ENCODE measurements around the gene SLIT3. TPM values are rescaled to one million over a fixed set of nuclear protein-coding genes. Genes with fewer than 3 reads are reported as not detected.

SLIT3 gene
- polyA plus RNA-seq, 4 donors, result 46.4 to 82.0 (median 57.9) TPM

DNA sequence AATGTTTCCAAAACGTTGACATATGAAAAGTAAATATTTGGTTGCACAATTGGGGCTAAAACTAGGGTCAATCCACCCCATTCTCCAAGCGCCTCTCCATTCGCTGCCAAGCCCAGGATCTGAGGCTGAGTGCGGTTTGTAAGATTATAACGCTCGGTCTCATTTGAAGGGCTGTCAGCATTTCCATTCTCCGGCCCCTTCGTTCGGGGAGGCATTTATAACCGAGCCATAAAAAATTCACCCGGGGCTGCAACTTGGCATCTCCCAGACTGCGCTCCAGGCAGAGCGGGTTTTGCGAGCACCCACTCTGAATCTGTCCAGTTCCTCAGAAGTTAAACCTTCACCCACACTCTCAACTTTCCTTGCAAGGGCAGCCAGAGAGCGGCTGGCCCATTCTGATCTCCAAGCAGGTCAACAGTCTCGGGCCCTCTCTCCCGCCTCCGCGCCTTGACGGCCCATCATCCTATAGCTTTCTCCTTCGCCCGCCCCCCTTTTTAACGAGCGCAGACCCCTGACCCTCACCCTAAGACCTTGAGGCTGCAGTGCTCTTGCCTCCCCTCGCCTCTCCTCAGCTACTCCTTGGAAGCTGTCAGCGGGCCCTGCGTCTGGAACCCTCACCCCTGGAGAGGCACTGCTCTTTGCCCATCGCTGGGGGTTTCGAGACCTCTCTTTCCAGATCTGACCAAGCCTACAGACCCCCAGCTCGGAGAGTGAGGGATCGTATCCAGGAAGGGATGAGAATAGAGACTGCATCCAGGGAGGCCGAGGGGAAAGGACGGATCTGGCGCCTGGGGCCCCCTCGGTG is 1.1 kb downstream of the SLIT3 start:
- no peak for DNase-seq (ENCODE audit: low read depth in 4 of 4, low spot score in 3 of 4)

DNA sequence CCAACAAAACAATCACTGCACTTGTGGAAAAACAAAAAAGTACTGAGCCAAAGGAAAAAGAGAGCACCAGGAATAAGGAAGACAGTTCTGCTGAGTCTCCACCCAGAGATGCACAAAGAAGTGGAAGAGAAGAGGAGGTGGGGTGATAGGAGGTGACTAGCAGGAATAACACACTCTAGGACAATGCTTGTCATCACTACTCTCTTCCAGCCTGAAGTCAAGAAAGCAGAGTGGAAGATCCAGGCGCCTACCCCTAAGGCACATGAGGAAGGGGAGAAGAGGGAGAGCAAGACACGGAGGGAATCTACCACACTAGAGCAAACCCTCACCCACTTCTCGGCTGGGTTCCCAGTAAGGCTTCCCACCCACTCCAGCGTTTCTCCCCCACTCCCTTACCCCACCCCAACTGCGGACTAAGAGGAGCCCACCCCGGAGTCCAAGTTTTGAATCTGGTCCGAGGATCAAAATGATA is 1.7 kb downstream of the SLIT3 start:
- no peak for DNase-seq (ENCODE audit: low read depth in 4 of 4, low spot score in 3 of 4)

DNA sequence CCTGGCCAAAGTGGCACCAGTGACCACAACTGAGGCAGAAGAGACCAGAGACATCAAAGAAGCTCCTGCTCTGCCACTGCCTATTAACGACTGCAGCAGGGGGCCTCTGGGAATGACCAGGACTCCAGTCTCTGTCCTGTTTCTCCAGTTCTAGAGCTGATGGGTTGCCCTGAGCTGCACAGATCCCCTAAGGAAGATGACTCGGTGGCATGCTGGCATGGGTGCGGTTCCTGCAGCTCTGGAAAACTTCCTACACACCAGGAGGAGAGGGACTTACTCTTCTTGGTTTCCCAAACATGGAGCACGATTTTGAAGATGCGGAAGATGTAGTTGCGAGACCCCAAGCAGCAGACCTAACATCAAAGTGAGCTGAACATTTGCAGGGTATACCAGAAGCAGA is 2.7 kb downstream of the SLIT3 start:
- no peak for DNase-seq (ENCODE audit: low read depth in 4 of 4, low spot score in 3 of 4)

DNA sequence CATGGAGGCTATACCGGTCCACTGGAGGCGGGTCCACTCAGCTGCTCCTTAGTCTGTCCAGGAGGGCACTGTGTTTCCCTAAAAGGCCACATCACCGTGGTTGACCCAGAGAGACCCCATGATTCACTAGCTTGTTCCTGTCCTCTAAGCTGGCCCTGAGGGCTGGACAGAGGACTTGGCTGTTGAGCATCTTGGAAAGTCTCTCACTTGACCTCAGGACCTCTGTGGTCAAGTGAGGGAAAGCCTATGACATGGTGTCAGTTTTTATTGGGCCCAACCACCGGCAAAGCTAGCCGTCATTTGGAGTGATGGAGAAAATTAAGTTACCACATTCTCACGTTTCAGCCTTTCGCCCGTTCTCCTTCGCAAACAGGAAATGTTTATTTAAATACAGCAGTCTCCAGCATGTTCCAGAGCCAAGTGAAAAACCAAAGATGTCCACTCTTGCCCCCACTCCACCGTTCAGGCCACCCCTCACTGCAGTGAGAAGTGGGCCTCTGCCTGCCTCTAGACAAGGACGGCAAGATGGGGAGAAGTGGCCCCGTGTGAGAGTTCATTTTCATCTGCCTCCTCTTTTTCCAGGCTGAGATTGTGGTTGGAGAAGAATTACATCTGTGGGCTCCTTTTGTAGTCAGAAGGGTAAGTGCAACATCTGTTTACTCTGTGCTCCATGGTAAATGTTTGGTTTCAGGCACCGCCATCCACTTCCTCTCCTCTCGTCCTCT is 4.4 kb downstream of the SLIT3 start:
- DNase-seq (ENCODE audit: low read depth in 4 of 4, low spot score in 3 of 4), result no peak

DNA sequence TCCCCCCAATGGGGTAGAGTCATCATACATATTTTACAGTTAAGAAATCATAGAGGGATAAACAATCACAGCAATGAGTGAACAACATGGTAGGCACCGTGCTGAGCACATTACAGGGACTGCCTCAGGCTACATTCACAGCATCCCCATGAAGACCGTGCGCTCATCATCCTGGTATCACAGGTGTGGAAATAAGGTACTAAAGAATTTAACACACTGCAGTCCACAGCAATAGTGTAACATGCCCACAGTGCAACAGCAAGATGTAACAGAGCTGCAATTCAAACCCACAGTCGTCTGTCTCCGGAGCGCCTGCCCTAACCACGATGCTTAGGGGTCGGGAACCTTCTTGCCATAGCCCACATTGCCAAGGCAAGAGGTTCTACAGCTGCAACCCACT is 5.6 kb downstream of the SLIT3 start:
- no peak for DNase-seq (ENCODE audit: low read depth in 4 of 4, low spot score in 3 of 4)

DNA sequence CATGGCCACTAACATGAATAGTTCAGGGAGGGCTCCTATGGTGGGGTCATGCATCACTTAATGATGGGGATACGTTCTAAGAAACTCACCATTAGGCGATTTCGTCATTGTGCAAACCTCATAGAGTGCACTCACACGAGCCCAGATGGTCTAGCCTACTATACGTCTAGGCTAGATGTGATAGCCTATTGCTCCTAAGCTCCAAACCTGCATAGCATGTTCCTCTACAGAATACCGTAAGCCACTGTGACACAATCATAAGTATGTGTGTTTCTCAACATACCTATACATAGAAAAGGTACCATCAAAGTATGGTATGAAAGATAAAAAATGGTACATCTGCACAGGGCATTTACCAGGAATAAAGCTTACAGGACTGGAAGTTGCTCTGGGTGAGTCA is 6.3 kb downstream of the SLIT3 start:
- DNase-seq (ENCODE audit: low read depth in 4 of 4, low spot score in 3 of 4), result no peak

DNA sequence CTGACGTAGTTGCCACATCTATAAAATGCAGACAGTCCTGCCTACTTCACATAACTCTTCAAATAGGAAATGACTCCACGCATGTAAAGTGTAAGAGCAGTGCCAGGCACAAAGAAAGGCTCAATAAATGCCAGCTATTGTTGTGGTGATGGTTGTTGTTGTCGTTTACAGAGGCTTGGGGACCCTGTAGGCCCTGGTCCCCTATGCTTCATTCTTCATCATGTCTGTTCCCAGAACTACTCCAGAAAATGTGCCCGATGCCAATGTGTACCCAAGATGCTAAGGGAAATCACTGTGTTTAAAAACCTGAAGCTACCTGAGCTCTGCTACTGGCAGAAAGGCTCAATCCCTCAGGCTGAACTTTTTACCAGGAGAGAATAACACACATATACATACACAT is 9.1 kb downstream of the SLIT3 start:
- DNase-seq (ENCODE audit: low read depth in 4 of 4, low spot score in 3 of 4), result no peak

DNA sequence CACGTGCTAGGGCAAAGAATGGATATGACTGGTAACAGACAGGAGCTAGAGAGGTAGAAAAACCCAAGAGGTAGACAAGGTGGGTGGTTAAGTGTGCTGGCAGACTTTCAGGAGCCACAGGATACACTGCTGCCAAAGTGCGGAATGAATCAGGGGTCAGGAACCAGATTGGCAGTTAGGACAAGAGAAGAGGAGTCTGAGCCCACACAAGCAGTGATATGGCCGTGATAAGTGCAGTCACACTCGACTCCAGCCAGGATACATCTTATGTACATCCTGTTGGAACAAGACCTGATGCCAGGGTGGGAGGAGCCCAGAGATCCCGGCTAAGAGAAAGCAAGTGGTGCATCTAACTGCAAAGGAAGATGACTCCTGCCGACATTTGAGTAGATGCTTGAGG is 10.0 kb downstream of the SLIT3 start:
- no peak for DNase-seq (ENCODE audit: low read depth in 4 of 4, low spot score in 3 of 4)

DNA sequence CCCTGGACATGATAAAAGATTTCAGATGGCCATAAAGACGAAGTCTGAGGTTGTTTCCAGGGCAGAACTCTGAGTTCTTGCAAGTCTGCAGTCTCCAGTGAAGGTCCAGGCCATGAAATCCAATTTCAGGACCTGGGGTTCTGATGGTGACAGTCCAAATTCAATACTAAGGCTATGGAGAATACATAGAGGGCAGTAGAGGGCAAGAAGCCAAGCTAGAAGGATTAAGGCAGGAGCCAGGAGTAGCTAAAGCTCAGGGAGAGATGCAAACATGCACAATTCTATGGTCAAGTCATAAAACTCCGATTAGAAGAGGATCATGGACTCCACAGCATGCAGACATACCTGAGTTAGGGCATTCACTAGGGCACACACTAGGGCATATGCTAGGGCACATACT is 11.4 kb downstream of the SLIT3 start:
- no peak for DNase-seq (ENCODE audit: low read depth in 4 of 4, low spot score in 3 of 4)

DNA sequence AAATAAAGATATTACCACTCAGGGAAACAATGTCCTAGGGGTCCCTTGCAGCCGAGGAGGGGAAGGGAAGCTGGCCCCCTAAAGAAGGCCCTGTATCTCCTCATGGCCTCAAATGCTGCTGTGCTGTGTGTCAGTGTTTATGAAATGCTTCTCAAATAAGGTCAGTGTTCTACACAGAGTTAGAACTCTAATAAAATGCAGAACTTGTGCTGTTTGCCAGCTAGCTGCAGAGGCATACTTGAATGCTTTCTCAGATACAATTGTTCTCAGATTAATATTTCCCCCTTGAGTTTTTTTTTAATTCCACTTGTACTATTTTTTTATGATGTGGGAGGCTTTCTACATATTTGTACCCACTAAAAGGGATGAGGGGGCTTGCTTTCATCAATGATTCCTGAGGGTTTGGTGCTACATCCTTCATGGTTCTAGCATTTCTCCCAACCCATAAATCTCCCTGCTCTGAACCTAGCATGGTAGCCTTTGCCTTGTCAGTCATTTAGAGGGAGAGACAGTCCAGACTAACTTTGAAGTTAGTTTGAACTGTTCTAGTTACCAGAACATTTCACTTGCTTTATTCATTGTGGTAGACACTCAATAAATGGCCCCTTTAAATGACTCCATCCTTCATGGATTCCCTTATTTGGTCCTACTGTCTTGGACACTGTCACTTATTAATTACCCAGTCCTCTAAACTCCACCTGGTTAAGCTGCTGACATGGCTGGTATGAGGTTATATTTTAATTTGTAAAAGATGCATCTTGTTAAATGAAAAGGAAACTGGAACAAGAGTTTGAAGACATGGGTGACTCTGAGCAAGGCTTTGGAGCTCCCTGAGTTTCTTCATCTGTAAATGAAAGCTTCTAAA is 12.6 kb downstream of the SLIT3 start:
- DNase-seq (ENCODE audit: low read depth in 4 of 4, low spot score in 3 of 4), result no peak

DNA sequence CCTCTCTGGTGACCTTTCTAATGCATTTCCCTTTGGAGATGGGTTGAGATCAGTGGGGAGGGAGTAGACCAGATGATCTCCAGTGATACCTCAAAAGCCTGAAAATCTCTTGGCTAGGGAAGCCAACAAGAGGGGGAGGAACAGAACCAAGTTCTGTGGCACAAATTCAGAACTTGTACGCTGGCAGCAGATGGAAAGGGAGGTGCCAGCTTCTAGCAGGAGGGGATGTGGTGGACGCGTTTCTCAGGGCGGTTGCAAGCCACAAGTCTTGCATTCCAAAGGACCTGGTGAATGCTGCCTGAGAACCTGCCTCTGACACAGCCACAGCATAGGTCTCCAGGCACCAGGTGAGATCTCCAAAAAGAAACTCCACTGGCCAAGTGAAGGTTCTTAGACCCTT is 13.4 kb downstream of the SLIT3 start:
- DNase-seq (ENCODE audit: low read depth in 4 of 4, low spot score in 3 of 4), result no peak

DNA sequence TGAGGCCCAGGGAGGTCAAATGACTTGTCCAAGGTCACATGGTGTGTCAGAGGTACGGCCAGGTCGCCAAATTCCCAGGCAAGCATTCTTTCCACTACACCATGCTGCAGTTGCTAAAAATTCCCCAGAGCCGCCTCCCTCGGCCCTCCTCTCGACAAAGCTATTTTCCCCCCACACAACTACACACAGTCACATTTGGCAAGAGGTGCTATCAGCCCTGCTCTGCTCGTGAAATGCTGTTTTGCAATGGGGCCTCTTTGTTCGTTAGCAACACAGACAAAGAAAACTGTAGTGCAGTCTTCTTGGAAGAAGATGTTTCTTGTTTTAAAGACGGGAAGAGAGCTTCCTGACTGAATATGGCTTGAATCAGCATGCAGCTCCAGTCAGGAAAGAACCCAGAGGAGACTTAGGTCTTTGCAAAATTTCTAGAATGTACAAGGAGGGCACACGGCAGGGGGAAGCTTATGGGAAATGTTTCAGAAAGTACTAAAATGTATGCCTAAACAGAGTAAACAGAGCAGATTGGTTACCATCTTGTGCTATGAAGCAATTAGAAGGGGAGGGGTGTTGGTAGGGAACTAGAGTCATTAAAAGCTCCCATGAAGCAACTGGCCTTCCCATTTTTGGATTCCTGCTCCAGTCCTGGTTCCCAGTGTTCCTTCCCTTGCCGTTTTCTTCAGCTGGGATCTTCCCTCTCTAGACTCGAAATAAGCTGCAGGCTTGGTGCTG is 14.2 kb downstream of the SLIT3 start:
- no peak for DNase-seq (ENCODE audit: low read depth in 4 of 4, low spot score in 3 of 4)

DNA sequence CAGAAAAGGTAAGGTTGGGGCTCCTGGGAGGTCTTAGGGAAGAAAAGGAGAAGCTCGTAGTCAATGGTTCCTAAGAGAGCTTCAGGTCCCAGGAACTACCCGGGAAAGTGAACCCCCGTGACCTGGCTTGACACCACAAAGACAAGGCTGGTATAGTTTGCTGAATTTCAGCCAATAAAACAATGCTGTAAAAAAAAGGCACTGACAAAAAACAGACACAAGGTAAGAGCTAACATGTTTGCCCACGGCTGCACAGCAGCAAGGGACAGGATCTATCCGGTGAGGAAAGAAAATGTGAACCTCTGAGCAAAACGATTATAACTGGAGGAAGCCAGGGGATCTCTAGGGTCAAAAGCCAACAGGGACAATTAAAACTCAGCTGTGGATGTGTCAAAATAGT is 17.1 kb downstream of the SLIT3 start:
- DNase-seq (ENCODE audit: low read depth in 4 of 4, low spot score in 3 of 4), result no peak

DNA sequence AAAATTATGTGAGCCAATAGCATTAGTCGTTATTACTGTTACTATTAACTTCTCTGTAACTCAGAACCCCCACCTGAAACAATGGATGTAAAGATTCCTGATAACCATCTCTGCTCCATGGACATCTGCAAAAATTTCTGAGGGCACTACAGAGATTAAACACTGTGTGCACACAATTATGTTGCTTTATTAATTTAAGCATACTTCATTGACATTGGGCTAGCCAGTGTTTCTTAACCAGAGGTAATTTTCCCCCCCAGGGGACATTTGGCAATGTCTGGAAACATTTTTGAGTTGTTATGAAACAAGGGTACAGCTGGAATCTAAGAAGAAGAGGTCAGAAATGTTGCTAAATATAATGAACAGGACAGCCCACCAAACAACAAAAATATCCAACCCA is 19.3 kb downstream of the SLIT3 start:
- DNase-seq (ENCODE audit: low read depth in 4 of 4, low spot score in 3 of 4), result no peak

DNA sequence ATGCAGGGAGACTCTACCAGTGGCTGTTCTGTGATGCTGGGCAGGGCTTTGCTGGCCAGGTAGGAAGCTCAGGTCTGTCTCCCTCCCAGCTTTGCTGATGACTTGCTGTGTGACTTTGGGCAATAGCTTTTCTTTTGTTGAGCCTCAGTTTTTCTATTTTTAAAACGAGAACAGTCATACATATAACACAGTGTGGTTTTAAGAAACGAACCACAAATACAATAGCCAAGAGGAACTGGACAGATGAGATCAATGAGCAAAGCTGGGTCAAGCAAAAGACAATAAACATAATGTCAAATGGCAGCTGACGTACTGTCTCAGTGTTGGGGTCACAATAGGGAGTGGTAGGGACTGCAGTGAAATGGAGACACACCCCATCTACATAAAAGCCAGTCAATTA is 20.2 kb downstream of the SLIT3 start:
- no peak for DNase-seq (ENCODE audit: low read depth in 4 of 4, low spot score in 3 of 4)

DNA sequence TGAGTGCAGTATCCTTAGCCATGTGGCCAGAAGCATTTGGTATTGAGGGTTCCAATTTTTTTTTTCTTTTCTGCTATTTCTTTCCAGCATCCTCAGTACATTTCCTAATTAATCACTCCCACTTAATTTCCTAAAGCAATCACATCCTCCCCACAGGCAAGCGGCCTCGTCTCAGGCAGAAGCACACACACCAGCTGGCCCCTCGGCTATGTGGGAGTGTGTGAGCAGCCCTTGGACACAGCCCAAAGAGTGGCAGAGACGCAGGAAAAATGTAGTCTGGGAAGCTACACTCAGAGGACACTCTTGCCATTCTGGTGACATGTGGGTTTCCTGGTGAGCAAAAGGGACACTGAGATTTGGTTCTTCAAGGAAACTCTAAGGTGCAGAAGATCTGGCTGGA is 20.7 kb downstream of the SLIT3 start:
- DNase-seq (ENCODE audit: low read depth in 4 of 4, low spot score in 3 of 4), result no peak

DNA sequence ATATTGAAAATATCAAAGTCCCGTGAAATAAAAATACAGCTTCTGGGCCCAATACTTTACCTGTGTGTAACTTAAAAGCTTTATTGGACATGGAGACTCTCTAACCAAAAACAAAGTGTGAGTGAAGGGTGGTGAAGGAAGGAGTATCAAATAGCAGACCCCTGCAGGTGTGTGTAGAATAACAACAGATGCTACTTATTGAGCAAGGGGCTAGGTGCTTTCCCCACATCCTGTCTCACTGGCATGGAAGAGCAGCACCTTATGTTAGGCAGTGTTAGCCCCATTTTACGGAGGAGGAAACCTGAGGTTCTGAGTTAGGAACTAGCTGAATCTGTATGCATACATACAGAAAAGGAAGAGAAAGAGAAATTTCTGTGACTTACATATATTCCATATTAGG is 21.8 kb downstream of the SLIT3 start:
- DNase-seq (ENCODE audit: low read depth in 4 of 4, low spot score in 3 of 4), result no peak

DNA sequence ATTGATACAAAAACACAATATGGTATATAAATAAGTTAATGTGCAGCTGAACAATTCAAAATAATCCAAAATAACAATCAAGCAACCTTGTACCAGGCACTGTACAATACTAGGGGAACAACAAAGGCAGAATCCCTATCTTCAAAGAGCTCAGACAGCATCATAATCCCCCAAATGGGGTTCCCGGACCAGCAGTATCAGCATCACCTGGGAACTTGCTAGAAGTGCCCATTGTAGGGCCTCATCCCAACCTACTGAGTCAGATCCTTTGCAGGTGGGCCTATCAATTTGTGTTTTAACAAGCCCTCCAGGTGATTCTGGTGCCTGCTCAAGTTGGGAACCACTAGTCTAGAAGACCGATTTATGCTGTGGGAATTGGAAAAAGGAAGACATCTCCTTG is 27.1 kb downstream of the SLIT3 start:
- no peak for DNase-seq (ENCODE audit: low read depth in 4 of 4, low spot score in 3 of 4)

DNA sequence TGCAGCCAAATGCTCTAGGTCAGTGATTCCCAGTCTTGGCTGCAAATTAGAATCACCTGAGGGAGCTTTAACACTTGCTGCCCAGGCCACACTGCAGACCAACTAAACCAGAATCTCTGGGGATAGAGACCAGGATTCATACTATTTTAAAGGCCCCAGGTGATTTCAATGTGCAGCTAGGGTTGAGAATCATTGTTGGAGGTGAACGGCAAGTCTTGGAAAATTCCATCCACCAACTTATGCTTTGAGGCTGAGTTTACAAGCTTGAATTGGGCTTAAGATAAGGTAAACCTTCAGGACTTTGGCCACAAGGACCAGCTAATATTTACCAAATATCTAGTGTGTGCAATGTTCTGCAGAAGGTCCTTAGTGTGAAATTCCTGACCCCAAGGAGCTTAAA is 27.5 kb downstream of the SLIT3 start:
- DNase-seq (ENCODE audit: low read depth in 4 of 4, low spot score in 3 of 4), result no peak

DNA sequence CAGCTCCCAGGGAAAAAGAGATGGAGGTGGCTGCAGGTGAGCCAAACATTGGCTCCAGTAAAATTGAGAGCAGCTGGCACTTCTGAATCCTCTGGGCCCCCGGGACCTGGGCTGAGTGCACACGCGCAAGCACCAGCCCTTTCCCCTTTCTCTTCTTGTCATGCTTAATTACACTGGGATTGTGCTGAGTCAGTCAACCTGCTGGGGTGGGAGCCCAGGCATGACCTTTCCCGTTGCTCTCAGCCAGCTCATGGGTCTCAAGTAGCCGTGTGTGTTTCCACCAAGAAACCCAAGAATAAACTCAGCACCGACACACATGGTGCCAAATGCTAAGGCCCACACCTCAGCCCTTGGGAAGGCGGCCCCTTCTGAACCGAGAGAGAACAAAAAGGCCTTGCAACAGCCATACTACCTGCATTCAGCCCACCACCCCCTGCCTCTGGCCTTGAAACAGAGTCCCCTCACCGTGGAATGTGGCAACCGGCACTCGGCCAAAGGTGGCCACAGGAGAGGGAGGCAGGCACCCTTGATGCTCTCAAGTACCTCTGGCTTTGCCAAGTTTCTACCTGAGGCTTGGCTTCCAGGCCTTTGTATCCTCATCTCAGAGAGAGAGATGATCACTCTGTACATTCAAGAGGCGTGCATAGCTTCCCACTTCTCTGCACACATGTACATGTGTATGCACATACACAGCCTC is 28.1 kb downstream of the SLIT3 start:
- peak in 3 of 4 donors; percentile 31 to 54 (median 36) for DNase-seq (ENCODE audit: low read depth in 4 of 4, low spot score in 3 of 4)
